GM19239 (cell line): ENCODE results near the gene SIGMAR1.

Experiments
- DNase-seq: peaks from one replicate; pipeline ENCODE4 v3.0.0; 2011; ENCODE audit warnings: low spot score; ENCODE audit not compliant: insufficient read length
- FAIRE-seq: peaks from 2 replicates; lab custom pipeline; 2011; peaks lifted over from hg19 to GRCh38; lab: Jason Lieb, UNC

Gene SIGMAR1

DNA sequence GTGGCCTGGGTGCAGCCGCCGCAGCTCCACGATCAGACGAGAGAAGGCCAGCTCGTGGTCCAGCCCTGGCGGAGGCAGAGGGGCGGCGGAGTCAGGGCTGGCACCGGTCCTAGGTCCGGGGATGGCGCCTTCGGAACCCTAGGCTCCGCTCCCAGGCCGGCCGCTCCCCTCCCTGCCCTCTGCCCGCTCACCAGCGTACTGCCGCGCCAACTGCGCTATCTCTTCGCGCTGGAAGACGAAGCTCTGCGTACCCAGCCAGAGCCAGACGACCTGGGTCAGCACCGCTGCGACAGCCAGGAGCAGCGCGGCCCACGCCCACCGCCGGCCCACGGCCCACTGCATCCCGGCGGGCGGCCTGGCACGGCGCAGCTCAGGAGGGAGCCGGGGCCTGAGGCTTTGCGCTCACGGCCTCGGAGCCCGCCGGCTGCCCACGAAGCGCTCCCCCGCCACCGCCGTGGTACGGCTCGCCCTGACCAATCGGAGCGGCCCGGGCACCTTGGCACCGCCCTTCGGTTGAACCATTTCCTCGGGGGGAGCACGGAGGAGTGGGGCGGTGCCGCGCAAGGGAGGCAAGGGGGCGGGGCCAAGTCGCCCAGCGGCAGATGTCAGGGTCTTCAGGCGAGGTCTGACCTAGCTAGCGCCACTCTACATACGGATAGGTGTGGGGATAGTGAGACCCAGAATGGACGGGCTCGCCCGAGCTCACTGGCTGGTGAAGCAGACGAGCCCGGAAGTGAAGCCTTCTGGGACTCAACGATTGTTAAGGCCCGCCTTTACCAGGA is at the start of gene SIGMAR1:
Gene SIGMAR1, minus strand, starts transcription at position 432 of the 782 bp plus-strand sequence. Its CDS starts 90 bp downstream, at position 342.
- DNase-seq (peak; percentile 79), FAIRE-seq (peak; percentile 86)

DNA sequence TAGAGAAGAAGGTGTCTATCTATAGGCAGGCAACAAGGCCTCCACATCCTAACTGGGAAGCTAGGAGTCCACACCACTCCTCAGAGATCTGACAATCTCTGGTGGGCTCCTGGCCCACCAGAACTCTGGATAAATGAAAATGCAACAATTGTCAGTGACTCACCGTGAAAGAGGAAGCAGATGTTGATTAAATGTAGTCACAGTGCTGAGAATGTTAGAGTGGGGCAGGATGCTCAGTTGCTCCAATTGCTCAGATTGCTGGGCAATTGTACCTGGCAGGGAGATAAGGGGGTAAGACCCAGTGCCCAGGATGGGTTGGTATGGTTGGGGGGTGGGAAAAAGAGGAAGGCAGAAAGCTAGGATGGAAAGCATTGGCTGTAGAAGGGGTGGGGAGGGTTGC is 49.1 kb upstream of the SIGMAR1 start:
- no peak for DNase-seq
- no peak for FAIRE-seq

DNA sequence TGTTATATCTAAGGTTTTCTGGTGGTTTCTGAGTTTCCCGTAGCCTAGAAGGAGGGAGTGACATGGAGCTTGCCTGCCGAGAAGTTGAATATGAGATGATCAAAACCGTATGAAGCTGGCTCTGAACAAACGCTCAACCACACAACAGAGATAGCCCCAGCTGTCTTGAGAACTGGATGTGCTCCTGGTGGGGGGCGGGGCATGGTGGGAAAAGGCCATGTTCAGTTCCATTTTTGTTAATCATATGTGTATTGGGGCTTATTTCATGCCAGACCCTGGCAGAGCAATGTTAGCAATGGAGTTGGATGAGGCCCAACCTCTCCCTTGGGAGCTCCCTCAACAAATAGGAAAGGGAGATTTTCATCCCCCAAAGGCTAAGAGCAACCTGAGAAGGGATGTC is 48.6 kb upstream of the SIGMAR1 start:
- no peak for FAIRE-seq

DNA sequence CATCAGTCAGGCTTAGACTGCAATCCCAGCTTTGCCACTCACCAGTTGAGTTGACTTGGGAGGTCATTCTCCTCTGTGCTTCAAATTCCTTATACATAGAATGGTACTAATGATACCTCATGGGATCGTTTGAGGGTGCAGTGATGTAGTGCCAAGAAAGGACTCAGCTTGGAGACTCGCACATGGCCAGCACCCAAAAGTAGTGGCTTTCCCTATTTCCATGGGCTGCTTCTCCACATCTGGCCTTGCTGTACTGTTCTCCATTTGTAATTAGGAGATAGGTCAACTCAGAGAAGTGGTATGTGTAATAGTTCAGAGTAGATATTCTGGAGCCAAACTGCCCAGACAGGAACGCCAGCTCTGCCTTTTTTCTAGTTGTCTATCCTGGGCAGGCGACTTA is 48.0 kb upstream of the SIGMAR1 start:
- DNase-seq = no peak
- no peak for FAIRE-seq

More for the DNA sequence above, 48.6 kb upstream of the SIGMAR1 start:
- no peak for DNase-seq

DNA sequence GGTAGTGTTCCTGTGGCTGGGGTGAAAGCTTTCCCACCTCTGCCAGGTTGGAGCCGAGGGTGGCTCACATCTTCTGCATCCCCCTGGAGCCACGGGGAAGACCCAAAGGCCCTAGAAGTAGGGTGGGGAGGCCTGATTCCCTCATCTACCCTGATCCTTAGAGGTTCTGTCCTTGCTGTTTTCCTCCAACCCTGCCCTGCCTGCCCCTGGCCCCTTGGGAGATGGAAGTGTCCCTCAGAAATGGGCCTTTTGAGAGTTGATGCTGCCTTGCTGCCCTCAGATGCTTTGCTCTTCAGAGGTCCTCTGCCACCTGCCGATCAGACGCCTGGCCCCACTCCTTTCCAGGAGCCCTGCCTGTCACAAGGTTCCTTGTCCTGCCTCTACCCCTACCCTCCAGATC is 47.2 kb upstream of the SIGMAR1 start:
- no peak for DNase-seq
- no peak for FAIRE-seq

DNA sequence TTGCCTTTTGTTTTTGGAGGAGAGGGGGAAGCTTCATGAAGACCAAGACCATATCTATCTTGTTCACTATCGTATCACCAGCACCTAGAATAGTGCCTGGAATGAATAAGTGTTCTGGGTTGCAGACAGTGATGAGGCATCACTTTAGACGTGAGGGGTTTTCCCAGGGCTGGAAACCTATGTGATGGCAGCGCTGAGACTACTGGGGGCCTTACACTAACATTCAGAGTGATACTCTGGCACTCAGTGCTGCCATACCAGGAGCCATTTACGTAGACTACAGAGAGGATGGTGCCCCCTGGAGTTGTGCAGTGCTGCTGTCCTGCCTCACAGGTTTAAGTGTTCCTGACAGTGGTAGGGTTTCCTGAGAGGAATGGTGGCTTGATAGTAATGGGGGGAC is 46.6 kb upstream of the SIGMAR1 start:
- DNase-seq = no peak
- no peak for FAIRE-seq

DNA sequence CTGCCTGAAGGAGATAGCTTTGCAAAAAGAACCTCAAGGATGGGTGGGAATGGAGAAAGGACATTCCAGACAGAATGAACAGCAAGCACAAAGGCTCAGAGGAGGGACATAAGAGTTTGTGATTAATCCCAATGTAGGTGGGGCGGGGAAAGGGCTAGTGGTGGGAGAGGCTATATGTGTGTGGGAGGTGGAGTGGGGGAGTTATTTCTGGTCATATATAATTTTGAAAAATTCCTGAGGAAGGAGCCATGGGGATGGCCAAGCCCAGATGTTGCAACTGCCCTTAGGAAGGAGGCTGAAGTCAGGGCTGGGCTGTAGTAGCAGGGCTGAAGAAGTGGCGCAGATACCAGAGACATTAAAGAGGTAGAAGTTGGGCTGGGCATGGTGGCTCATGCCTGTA is 38.3 kb upstream of the SIGMAR1 start:
- no peak for DNase-seq
- no peak for FAIRE-seq

DNA sequence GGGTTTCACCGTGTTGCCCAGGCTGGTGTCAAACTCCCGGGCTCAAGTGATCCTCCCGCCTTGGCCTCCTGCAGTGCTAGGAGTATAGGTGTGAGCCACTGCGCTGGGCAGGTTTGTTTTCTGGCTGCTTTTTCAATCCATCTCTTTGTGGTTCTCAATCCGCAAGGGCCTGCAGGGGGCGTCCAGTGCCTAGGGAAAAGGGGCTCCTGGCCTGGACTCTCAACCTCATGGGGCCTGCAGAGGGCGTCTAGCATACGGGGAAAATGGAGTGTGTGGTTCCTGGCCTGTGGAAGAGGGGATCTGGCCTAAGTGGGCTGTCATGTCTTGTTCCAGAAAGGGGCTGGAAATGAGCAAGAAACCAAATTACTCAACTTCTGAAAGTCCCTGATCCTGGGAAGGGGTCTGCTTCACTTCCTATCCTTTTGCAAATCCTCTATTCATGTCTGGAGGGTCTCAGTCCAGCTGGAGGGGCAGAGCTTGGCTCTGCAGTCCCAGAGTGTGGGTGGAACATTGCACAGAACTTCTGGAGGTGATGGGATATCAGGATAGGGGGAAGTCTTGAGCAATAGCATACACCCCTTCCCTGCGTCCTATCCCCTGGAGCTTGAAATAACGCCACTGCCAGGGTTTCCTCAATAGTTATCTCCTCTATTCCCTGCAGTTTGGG is 37.6 kb upstream of the SIGMAR1 start:
- DNase-seq (peak; percentile 48), FAIRE-seq (peak; percentile 23)

DNA sequence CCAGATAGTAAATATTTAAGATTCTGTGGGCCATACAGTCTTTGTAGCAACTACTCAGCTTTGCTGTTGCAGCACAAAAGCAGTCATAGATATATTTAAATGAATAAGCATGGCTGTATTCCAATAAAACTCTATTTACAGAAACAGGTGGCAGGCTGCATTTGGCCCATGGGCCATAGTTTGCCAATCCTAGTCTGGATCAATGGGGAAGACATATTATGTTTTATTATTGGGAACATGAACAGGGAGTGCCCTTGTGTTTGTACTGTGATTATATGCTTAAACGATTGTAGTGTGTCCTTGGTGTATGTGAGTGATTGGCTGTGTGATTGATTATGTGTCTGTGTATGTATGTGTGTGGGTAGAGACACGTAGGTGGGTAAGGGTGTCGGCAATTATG is 36.9 kb upstream of the SIGMAR1 start:
- FAIRE-seq (no peak), DNase-seq (no peak)

DNA sequence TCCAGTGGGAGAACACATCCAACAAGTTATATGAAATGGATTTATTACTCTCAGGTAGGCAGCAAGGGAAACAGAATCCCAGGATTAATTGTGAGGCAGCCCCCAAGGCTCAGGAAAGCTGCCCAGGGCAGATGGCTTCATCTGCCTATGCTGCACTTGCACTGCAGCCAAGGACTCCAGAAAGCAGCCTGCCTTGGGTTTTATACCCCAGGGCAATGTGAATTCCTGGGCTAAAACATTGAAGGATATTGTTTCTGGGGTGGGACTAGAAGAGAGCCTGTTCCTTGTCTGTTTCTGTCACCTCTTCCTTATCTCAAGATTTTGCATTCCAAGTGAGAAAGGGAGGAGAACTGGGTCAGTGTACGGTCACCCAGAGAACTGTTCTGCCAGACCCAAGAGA is 33.7 kb upstream of the SIGMAR1 start:
- DNase-seq (no peak), FAIRE-seq (no peak)

DNA sequence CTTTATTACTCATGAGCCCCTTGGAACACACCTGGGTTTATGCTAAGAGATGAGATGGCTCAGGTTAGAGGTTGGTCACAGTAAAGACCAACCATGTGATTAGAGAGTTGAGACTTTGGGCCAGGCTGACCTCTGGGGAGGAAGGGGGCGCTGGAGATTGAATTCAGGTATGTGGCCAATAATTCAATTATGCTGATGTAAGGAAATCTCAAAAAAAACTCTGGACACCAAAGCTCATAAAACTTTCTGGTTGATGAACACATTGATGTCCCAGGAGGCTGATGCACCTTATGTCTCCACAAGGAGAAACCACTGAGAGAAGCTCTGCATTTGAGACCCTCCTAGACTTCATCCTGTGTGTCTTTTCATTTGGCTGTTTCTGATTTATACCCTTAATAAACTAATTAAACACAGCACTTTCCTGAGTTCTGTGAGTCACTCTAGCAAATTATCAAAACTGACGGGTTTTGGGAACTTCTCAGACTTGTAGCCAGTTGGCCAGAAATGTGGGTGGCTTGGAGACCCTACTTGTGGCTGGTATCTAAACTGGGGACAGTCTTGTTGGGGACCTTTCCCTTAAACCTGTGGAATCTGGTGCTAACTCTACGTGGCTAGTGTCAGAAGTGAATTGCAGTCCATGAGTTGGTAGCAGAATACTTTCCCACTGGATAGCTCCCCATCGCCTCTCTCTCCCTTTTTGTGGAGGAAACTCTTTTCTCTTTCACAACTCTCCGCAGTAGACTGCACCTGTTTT is 32.4 kb upstream of the SIGMAR1 start:
- FAIRE-seq (no peak), DNase-seq (no peak)

DNA sequence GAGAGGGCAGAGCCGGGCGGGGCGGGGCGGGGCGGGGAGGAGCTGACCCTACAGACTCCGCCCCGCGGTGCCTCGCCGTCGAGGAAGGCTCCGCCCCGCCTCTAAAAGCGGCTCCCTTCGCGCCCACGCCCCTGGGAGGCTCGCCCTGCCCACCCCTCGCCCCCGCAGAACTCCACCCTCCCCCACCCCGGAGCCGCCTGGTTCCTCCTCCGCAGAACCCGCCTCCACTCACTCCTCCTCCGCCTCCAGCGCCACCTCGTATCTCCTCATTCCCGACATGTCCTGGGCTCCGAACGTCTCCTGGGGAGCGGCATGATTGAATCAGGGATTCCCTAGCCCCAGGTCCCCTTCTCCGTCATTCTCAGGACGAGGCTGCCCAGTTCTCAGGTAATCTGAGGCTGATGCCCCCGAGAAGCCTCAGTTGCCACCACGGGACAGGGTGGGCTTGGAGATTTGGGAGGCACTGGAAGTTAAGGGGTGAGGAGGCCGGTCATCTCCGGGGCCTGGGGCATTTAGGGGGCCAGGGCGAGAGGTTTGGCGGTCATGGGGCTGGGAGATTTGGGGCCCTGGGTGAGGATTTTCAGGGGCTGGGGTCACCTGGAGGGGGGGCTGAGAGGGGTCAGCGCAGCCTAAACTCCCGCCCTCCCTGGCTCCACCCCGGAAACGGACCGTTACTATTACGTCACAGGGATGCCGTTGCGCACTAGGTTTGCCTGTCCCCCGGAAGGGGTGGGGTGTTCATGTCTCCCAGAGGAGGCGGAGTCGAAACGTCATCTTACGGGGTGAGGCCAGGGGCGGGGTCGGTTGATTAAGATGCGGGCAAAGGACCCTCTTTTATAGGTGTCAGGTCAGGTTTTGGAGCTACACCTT is 28.0 kb upstream of the SIGMAR1 start:
- DNase-seq (peak; percentile 79), FAIRE-seq (peak; percentile 84)

DNA sequence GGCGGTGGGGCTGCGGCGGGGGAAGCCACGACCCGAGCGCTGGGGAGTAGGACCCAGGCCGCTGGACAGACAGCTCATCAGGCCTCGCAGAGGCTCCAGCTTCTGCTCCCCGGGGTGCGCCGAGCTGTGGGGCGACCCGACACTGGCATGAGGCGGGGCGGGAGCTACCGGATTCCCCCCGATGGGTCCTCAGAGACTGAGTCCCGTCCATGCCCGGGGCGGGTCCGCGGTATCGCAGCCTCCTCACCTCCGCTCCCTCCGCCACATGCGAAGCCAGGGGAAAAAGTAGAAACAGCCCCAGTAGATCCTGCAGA is 27.4 kb upstream of the SIGMAR1 start:
- no peak for FAIRE-seq
- no peak for DNase-seq

DNA sequence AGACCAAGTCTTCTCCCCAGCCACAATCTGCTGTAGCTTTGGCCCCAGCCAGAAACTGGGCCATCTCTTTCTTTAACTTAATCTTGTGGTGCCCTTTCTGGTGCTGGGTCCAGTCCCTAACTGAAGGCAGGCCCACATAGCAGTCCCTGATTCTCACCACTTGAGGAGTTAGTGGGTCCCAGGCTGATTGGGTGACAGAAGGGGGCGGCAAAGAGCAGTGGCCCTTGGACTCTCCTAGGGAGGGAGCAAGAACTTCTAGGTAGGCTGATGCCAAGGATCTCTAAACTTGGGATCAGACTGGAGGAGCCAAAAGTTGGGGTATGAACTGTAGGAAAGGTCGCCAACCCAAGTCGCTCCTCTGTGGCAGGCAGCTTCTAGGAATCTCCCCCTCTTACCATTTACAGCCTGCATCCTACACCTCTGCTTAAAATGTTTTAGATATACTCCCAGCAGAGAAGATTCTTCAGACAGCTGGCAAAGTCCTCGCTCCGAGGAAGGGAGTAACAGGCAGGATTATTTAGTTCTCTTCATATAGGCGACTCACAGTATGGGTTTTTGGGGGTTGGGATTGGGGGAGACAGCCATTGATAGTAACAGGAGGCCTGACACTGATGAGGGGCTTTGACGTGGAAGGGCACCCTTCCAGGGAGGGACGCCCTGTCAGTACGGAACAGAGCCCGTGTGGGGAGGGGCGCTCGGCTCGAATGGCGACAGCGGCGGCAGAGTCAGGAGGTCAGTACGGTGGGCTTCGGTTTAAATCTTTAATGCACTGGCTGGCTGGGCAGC is 26.9 kb upstream of the SIGMAR1 start:
- DNase-seq (peak; percentile 61), FAIRE-seq (peak; percentile 51)

DNA sequence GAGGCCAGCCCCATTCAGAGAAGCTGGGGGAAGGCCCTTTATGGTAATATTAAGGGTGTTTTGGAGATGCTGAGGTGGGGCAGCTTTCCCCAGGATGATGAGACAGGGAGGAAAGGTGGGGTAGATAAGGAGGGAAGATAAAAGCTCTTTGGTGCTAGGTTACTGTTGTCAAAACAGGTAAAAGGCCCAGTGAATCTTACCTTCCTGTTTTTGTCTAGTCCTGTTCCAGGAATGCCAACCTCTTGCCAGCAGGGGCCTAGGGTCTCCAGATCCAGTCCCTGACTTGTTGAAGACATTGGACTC is 25.7 kb upstream of the SIGMAR1 start:
- no peak for FAIRE-seq

DNA sequence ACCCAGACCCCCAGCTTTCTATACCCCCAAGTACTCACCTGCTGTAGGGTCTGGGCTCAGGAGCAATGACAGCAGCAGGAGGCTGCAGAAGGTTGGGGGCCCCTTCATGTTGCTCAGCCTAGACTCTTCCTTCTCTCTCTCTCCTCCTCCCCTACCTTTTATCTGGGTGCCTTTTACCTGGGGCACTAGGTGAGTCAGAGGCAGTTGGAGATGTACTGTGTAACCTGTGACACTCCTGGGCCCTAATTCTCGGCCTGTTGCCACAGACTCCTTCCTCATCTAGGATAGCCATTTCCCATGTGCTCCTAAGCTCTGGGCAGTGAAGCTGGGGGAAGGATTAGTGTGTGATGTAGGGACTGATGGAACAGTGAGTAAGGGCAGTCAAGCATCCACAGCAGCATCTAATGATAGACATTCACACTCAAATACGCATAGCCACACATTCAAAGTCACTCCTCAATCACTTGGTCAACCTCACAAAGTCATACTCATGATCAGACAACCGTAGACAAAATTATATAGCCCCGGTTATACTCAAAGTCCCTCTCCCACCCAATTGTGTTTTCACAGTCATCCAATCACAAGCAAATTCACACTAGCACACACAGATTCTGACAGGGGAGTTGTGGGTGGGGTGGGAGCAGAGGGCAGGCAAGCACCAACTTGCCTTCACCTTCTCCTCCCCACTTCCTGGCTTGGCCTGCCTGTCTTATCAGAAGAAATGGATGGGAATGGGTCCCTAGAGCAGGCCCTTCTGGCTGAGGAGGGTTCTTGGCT is 25.1 kb upstream of the SIGMAR1 start, which contains the start of gene CCL27:
Gene CCL27, minus strand, starts transcription at position 132 of the 777 bp plus-strand sequence. Its CDS starts 24 bp downstream, at position 108.
- DNase-seq (no peak), FAIRE-seq (no peak)

More for the DNA sequence above, 25.7 kb upstream of the SIGMAR1 start:
- DNase-seq = no peak

DNA sequence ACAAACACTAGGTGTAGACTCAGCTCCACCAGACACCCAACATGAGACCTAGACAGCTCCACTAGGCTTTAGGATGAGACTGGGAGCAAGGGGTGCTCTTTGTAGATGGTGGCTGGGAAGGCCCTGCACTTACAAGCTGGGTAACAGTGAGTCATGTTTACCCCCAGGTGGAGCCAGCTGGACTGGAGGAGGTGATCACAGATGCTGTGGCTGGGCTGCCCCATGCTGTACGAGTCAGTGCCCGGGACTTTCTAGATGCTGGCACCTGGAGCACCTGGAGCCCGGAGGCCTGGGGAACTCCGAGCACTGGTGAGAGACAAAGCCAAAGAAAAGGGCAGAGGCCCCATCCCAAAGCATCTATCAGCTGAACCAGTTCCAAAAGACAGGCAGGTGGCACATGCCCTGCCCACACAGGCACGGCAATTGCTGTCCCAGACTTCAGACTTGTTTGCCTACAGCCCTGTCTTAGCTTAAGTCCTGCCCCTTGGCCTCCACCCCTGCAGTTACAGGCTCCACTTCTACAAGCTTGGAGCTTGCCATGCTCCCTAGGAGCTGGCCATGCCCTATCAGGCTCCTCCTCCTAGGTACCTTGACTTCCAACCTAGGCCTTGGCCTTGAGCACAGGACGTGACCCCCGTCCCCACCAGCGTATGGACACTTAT is 22.1 kb upstream of the SIGMAR1 start:
- no peak for DNase-seq
- FAIRE-seq = no peak

DNA sequence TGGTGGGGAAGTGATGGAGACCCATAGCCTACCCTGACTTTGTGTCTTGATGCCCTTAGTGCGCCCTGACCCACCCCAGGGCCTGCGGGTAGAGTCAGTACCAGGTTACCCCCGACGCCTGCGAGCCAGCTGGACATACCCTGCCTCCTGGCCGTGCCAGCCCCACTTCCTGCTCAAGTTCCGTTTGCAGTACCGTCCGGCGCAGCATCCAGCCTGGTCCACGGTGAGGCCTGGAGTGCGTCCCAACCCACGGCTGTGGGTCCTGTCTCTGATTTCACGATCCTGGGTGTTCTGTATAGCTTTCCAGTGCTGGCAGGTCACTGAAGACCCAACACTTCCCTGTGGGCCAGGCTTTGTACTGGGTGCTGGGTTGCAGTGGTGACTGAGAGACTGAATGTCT is 20.9 kb upstream of the SIGMAR1 start:
- FAIRE-seq = no peak
- DNase-seq = no peak
